ENCODE results near the gene LCN1.
A peak's percentile ranks its signal among the peaks of the same experiment; 100 is the strongest.
"Not testable (repeated sequence)": the region's sequence is repeated elsewhere in the genome, so short reads cannot be mapped to it uniquely, and the experiment has no call there.

Gene LCN1

DNA sequence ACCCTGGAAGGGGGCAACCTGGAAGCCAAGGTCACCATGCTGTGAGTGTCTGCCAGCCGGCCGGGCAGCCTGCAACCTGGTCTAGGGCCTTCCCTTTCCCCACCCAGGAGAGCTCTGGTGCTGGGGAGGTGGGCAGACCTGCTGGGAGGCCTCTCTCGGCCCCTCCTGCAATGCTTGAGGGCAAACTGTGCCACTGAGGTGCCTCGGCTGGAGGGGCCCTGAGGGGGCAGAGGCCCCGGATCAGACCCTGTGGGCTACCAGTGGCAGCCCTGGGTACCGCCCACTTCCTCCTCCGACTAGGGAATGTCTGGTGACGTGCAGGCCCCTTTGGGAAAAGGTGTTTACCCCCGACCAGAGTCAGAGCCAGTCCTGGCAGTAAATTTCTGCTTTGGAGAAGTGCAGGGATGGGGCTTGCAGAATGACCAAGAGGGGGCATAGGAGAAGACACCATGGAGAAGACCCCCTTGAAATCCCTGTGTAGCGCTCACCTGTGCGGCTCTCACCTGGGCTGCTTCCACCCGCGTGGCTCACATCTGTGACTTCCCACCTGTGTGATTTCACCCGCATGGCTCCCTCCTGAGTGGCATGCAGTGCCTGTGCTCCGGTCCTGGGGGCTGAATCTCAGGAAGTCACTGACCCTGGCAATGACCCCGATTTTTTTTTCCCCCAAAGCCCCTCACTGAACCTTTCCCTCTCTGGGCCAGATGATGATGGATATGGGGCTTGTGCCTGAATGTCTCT is 1.1 kb downstream of the LCN1 start:
- no peak for DNase-seq (ENCODE audit: low spot score)

DNA sequence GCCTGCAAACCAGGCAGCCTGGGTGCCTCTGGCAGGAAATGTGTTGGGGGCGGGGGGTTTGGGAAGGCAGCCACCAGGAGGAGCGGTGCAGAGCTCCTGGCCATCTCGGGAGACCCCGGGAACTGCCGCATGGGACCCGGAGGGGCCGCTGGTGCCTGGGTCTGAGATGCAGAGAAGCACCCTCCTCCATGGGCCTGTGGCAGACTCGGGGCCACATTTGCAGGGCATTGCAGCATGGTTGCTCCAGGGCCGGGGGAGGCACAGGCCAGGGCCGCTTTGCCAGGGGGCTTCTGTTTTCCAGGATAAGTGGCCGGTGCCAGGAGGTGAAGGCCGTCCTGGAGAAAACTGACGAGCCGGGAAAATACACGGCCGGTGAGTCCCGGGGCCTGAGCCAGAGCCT is 1.7 kb downstream of the LCN1 start:
- no peak for DNase-seq (ENCODE audit: low spot score)

DNA sequence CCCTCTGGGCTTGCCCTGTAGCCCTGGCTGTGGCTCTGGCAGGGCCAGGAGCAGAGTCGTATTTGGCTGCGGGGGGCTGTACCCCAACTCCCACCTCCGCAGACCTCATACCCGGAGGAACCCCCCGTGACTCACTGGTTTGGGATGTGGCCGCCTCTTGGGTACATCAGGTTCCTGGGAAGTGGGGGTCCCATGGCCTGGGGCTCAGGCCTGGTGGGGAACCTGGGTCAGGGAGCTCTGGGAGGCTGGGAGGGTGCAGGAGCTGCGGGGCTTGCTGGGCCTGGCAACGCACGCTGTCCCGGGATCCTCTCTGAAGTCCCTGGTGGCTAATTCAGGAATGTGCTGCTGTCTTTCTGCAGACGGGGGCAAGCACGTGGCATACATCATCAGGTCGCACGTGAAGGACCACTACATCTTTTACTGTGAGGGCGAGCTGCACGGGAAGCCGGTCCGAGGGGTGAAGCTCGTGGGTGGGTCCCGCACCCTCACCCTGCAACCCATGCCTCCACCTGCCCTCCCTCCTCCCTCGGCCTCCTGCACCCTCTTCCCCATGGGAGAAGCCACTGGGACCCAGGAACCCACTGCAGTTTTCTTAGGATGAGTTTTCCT is 2.4 kb downstream of the LCN1 start:
- DNase-seq (ENCODE audit: low spot score): no peak

DNA sequence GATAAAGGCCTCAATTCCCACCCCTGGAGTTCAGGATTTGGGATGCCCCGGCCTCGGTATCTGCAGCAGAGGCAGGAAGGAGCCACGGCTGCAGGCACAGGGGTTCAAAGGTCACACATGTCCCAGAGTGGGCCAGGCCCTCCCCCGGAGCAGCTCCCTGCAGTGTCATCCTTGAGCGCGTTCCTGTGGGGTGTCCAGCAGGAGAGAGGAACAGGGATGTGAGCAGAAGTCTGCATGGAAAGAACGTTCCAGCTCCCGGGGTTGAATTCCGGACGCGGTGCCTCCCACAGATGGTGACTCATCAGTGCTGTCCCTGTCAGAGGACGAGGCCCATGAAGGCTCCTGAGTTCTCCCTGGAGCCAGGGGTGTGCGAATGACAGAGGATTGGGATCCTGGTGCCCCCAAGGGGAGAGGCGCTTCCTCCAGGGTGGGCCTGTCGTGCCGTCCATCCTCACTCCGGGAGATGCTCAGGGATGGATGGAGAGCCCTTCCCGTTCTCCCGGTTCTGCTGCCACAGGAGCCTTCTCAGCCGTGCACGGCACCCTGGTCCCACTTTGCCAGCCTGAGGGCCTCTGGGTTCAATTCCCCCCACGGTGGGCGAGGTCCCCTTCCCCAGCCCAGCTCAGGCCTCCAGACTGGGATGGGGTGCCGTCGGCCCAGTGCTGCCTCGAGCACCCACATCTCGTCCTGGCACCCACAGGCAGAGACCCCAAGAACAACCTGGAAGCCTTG is 3.1 kb downstream of the LCN1 start:
- peak; percentile 58 for DNase-seq (ENCODE audit: low spot score)

DNA sequence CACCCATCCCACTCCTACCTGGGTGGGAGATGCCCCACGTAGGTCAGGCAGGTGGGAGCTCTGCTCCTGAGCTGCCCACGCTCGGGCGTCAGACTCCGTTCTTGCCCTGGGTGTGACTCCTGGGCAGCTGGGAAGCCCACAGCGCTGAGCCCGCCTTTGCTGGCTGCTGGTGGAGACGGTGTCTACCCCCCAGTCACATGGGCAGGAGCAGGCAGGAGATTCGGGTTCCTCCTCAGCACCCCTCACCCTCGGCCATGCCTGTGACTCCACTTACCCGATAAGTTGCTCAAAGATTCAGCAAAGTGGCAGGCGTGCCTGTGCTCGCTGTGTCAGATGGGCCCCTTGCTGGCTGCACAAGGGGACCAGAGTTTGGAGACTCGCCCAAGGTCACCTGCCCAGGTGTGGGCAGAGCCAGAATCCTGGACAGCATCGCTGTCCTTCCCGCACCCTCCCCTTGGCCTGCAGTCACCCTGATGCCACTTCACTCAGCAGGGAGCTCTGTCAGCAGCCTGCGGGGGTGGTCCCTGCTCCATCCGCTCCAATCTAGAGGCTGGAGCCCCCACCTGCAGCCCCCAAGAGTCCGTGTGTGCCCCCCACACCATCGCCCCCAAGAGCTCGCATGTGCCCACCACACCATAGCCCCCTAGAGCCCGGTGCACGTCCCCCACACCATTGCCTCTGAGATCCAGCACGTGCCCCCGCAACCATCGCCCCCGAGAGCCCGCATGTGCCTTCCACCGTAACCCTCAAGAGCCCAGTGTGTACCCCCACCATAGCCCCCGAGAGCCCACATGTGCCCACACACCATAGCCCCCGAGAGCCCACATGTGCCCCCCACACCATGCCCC is 4.2 kb downstream of the LCN1 start:
- no peak for DNase-seq (ENCODE audit: low spot score)

DNA sequence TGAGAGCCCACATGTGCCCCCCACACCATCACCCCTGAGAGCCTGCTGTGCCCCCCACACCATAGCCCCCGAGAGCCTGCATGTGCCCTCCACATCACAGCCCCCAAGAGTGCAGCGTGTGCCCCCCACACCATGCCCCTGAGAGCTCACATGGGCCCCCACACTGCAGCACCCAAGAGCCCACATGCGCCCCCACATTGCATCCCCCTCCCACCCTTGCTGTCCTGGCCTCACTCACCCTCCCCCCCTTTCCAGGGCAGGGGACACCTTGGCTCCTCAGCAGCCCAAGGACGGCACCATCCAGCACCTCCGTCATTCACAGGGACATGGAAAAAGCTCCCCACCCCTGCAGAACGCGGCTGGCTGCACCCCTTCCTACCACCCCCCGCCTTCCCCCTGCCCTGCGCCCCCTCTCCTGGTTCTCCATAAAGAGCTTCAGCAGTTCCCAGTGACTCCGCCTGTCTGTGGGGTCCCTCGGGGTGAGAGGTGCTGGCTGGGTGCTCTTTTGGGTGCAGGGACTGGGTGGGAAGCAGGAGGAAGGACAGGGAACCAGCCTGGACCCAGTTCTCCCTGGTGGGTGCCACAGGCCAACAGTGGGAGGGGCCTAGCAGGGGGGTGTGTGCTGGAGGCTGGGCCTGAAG is 5.0 kb downstream of the LCN1 start:
- DNase-seq (ENCODE audit: low spot score): no peak

DNA sequence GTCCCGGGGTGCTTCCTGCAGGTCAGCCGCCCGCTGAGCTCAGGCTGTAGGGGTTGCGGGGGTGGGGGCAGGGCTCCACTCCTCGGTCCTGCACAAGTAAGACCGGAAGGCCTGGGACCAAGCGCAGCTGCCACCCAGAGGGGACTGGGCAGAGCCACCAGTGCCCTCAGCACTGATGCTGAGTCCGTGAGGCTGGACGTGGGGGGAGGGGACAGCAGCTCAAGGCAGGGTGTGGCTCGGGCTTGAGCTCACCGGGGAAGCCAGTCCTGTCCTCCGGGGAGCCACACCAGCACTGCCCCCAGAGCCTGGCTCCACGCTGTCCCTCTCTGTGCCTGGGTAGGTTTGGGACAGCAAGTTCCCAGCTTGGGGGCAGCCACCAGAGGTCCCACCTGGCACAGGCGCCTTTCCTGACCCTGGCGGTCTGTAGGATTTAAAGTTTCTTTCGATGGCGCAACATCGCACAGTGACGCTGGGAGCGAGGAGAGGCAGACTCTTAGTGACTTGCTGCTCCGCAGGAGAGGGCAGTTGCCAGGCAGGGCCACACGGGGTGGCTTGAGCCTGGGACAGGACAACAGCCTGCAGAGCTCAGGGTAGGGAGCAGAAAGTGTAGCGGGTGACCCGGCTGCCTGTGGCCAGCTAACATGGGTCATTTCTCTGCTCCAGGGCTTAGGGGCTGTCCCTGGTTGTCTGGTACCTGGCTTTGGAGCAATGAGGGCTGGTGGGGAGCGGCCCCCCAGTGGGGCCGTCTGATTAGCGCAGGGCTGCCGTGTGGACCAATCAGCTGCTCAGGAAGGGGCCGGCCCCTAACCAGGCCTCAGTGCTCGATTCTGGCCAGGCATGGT is 5.7 kb downstream of the LCN1 start:
- no peak for DNase-seq (ENCODE audit: low spot score)

DNA sequence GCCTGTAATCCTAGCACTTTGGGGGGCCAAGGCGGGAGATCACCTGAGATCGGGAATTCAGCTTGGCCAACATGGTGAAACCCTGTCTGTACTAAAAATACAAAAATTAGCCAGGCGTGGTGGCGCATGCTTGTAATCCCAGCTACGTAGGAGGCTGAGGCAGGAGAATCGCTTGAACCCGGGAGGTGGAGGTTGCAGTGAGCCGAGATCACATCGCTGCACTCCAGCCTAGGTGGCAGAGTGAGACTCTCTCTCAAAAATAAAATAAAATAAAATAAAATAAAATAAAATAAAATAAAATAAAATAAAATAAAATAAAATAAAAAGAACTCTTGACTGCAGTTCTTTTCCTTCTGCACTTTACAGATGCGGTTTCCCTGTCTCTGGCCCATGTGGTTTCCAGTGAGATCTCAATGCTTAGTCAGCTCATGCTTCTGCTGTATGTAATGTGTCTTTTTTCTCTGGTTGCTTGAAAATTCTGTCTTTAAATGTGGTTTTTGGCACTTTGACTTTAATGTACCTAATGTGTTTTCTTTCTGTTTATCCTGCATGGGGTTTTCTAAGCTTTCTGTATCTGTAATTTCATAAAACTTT is 7.7 kb downstream of the LCN1 start:
- not testable (repeated sequence) for DNase-seq (ENCODE audit: low spot score)

DNA sequence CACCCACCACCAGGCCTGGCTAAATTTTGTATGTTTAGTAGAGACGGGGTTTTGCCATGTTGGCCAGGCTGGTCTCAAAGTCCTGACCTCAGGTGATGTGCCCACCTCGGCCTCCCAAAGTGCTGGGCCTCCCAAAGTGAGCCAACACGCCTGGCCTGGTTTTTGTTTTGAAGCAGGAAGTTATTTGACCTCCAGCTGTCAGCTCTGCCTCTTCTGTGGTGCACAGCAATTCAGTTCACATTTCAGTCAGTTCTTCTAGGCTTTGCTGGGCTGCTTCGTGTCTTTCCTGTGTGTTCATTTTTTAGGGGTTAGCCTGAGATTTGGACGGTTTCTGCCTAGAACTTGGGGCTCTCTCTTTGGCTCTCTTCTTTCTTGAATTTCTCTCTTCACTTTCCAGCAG is 8.9 kb downstream of the LCN1 start:
- no peak for DNase-seq (ENCODE audit: low spot score)

DNA sequence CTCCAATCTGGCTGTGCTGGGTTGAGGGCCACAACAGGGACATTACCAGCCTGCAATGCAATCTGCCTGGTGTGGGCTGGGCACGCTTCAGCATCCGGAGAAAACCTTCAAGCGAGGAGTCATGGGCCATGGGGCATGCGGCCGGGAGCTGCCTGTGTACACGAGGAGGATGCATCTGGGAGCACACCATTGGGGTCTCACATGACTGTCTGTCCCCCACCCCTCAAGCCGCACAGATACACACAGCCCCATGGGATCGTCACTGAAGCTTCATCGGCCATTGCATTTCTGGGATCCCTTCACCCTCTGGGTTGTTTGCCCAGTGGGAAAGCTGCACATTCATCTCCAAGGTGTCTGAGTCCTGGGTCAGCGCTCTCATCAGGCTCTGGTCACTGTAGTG is 9.9 kb downstream of the LCN1 start:
- no peak for DNase-seq (ENCODE audit: low spot score)

DNA sequence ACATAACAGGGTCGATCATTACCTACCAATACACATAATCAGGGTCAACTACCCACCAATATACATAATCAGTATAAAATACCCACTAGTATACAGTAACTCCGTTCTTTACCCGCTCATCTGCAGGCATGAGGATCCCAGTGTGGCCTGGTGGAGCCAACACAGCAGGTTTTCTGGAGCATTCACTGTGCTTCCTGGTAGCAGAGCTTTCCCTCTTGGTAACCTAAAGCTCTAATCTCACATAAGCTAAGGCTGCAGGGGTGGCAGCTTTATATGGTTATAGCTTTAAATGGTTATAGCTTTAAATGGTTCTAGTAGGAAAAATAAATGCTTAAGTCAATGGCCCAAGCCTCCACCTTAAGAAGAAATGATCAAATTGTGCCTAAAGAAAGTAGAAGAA is 11.9 kb downstream of the LCN1 start:
- DNase-seq (ENCODE audit: low spot score): no peak

DNA sequence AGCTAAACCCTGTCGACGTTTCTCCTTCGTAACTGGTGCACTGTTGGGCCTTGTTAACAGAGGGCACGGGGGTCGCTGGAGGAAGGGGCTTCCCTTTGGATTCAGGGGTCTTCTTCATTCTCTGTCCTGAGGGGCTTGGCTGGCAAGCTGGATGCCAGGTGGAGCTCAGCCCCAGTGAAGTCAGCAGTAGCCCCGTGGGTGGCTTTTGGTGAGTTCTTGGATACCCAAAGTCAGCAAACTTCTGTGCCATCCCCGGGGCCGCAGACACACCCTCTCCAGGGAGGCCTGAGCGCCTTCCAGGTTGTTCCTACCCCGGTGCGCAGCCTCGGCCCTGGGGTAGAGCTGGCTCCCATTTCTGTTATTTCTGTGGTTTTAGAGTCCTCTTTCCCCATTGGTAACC is 12.4 kb downstream of the LCN1 start:
- no peak for DNase-seq (ENCODE audit: low spot score)

DNA sequence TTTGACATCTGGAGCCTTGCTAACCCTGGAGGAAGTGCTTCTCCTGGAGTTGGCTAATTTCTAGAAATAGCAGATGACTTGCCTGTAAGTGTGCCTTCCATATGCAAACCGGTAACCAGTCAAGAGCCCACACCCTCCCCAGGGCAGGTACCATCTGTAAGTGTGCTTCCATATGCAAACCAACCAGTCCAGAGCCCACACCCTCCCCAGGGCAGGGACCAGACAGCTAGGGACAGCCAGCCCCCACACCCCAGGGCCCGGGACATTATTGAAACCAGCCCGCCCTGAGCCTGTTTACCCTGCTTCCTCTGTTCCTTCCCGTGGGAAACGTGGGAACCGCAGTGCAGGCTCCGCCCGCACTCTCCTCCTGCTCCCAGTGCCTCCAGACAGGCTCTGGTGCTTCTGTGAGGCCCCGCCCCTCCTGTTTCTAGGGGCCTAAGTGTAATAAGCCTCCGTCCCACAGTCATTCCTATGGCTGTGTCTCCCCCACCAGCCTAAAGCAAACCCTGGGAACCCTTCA is 13.0 kb downstream of the LCN1 start:
- not testable (repeated sequence) for DNase-seq (ENCODE audit: low spot score)

DNA sequence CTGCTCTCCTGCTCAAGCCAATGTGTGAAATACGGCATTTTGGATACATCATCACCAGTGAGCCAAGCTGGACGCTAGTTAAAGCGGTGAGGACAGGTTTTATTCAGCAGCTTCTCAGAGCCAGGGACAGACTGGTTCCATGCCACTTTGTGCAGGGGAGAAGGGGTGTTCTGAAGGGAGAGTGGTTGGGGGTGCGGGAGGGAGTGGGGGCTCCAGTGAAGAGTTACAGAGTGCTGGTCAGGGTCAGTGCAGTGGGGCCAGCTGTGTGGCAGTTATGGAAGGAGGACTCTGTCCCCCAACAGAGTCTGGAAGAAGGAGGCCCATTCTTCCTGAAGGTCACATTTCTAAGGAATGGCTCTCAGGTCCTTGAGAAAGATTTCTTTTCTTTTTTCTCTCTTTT is 13.6 kb downstream of the LCN1 start:
- DNase-seq (ENCODE audit: low spot score): not testable (repeated sequence)

DNA sequence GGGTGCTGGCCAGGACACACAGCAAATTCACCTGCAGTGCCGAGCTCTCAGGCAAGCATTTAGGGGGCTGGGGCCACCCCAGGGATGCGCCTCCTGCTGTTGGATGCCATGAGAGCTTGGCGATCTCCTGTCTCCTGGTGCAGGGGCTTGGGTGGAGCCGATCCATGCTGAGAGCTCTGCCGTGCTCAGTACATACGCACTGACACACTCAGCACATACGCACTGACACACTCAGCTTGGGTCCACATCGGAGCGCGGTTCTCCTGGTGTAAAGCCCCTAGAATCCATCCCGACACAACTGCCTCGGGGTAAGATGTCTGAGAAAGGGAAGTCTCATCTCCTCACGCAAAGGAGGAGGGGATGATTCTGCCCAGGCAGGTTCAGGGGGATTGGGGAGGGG is 14.4 kb downstream of the LCN1 start:
- not testable (repeated sequence) for DNase-seq (ENCODE audit: low spot score)

DNA sequence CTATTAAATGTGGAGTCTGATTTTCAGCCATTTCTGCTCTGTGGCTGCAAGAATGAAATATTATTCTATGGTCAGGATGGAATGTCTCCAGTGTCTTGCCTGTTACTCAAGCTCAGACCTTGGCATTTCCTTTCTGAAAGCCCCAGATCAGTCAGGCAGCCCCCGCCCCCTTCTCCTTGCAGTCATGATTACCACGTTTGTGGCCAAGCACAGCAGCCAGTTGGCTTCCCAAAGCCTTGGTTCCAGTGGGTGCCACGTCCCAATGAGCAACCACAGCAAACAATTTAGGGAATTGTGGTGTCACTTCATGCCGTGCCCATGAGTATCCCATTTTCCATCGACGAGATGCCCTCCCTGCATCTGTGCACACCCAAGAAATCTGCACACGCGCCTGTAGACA is 15.0 kb downstream of the LCN1 start:
- no peak for DNase-seq (ENCODE audit: low spot score)

DNA sequence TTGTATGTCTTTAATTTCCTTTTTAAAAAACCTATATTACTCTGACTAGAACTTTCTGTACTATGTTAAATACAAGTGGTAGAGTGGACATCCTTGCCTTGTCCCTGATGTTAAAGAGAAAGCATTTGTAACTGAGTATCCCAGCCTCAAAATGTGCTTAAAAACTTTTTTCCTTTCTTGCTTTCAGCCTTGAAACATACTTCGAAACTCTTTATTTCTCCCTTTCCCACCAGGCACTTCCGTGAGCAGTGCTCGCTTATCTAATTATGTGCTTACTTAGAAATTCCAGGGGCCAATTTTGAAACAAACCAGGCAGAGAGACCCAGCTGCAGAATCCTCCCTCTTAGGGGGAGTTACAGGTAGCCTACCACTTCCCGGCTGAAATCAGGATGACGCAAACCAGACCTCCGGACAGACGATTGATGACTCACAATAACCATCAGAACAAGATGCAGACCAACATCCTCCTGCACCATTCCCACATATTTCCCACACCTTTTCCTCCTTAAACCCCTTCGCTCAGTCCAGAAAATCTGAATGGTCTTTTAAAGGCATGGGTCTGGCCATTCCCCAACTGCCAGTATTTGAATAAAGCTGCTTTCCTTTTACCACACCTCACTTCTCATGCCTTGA is 22.1 kb downstream of the LCN1 start:
- peak; percentile 68 for DNase-seq (ENCODE audit: low spot score)

DNA sequence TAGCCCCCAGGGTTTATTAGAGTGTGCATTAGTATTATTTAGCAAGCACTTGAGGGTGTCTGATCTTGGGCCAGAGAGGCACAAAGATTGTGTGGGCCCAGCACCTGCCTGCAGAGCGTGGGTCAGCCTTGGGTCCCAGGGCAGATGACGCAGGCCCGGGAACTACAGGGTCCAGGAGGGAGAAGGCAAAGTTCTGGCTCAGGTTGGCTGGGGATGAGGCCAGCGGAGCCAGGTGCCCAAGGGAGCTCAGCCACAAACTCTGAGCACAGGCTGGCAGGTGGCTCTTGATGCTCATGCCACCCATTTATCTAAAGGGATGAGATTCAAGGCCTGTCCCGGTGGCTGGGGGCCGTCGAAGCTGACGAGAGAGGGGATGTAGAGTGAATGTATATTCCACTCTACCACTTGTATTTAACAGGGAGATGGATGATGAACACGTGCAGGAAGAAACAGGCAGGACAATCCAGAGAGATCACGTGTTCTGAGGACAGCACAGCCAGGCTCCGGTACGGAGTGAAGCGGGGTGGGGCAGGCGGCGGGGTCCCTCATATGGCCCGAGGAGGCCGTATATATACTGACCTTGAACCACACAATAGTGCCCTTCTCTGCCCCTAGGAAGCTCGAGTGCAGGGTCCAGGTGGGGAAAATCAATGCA is 23.9 kb downstream of the LCN1 start:
- no peak for DNase-seq (ENCODE audit: low spot score)

DNA sequence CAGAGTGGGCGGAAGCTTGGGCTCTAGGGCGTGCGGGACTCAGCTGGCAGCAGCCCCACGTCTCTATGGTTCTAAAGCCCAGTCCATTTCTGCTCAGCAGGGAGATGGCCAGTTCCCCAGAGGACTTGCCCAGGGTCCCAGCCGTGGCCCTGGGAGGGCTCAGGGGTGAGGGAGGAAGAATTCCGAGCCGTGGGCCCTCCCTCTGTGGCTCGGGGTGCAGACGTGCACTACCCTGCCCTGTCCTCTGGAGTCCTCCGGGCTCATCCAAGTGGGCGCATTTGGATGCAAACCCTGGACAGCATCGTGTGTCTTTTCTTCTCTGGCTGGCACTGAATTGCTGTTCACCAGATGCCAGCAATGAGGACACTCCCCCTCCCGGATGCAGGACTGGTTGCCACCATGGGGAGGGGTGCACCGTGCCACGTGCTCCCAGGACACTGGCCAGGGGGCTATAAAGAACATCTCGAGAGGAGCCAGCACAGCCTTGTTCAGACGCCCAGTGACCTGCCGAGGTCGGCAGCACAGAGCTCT is 24.5 kb downstream of the LCN1 start, which contains the start of gene OBP2A:
Gene OBP2A (plus strand): TSS at position 481 of the 531 bp plus-strand sequence. CDS start 55 bp downstream, outside the sequence.
- not testable (repeated sequence) for DNase-seq (ENCODE audit: low spot score)
